ENCODE measurements around the gene CCDC117.

- TF ChIP-seq CTCF (conservative IDR thresholded peaks at IDR 0.05; ENCODE audit: low read depth, low read length) (no peak), EZH2 (IDR thresholded peaks at IDR 0.05; ENCODE audit: low read length, unreplicated experiment) (no peak), EZH2phosphoT487 (IDR thresholded peaks at IDR 0.05; ENCODE audit: borderline replicate concordance, low read length) (no peak)
Measured at GRCh38 chr22:28798810-28799605, 26.5 kb downstream of the CCDC117 start.

Measured in PC-3 (cell line).